Stimulated activated CD4-positive, alpha-beta T cell treated with anti-CD3 and anti-CD28 coated beads, Interleukin-1b, Interleukin-23, amount 100 ng/mL, for 4 hours (primary cell): ENCODE results near the gene LDLRAD4.
"Not testable (repeated sequence)": the region's sequence is repeated elsewhere in the genome, so short reads cannot be mapped to it uniquely, and the experiment has no call there.

Experiments used
- DNase-seq, 2 donors: peaks; one replicate each; pipeline ENCODE4 v3.0.0-alpha.2; 2020; ENCODE audit warnings: low read depth in 2 of 2

LDLRAD4 gene

DNA sequence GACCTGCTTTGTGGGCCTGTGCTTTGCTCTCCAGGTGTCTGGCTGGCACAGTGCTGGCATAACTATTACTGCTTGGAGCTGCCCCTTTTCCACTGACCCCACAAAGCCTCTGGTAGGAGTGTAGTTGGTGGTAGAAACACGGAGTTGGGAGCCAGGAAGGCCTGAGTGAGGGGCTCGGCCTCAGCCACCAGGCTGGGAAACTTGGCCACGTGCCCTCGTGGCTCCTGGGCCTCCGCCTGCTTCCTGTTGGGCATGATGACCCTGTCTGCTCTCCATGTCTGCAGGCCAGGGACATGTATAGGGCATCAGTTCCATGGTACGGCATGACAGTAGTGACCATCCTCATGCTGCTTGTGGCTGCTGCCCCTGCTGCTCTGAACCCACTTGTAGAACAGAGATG is 266.6 kb downstream of the LDLRAD4 start:
- no peak for DNase-seq

DNA sequence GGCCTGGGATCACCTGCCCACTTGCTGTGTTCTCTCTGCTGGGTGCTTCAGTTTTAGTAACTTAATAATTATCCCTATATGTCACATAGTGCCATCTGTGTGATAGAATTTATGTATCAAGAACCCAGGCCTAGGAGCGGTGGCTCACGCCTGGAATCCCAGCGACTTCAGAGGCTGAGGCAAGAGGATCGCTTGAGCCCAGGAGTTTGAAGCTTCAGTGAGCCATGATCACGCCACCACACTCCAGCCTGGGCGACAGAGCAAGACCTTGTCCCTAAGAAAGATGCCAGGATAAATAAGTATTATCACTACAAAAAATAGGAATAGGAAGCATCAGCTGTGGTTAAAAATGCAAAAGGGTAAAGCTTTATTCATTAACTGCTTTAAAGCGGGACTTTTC is 267.0 kb downstream of the LDLRAD4 start:
- no peak for DNase-seq

DNA sequence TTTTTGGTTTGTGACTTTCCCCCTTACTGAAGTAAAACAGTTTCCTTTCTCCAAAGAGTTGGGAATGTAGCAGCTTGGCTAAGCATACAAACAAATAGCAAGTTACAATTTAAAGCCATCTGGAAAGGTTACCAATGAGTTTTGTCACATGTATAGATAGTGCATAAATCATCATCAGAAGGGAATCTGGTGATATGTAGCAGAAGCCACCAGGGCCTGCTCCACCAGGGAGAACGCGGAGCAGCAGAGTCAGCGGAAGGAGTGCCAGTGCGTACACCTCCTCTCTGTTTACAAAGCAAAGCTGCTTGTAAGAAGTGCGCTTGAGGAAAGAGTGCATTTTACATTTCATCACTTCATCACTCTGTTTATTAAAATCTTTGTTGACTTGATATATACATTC is 267.7 kb downstream of the LDLRAD4 start:
- no peak for DNase-seq

DNA sequence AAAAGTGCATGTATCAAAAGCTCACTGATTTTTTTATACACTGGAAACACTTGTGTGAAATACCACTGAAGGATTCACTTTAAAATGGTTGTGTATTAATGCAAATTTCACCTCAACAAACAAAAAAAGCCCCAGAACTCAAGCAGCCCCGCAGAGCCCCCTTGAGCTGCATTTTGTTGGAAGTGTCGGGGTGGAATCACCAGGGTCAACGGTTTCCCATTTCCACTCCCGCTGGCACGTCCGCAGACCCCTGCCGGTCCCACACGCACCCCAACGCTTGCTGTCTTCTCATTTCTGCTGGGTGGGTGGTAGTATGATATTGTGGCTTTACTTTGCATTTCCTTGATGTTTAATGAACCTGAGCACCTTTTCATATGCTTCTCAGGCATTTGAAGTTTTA is 268.1 kb downstream of the LDLRAD4 start:
- DNase-seq: no peak

DNA sequence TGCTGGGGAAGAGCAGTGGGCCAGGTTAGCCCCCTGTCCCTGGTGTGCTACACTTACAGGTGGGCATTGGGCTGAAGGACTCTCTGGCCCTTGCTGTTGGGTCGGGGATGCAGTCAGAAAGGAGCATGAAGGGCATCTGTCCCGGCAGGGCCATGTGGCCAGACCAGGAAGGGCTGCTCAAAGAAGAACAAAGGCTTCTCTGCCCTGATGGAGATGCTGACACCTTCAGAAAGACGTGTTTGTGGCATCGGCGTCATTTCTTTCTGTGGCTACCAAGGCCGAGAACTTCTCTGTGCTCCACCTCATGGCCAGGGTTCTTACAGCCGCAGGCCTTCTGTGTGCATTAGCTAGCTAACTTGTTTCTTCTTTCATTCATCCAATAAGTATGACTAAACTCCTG is 268.7 kb downstream of the LDLRAD4 start:
- DNase-seq: no peak

DNA sequence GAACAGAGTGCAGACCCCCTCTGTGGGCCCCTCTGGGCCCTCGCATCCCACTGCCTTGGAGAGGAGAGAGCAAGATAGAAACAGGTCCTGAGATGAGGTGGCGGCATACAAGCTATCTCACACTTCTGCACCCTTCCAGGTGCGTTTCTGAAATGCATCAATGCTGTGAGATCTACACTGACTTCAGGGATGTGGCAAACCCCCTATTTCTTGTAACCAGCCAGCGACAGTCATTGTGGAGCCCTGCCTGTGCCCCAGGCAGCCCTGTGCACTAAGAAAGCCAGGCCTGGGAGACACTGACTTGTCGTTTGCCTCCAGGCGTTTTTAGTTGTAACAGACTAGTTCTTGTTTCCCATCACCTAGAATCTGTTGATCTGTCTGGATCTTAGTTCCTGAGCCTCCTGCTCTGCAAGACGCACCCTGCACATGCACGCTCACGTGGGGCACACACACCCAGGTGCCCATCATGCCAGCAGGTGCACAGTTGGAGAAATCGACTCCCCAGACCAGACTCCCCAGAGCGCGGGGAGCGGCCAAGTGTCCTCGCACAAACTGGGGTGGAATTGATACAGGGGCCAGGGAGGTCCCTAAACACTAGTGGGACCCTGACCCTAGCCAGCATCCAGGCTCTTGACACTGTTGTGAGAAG is 269.8 kb downstream of the LDLRAD4 start:
- DNase-seq: no peak

DNA sequence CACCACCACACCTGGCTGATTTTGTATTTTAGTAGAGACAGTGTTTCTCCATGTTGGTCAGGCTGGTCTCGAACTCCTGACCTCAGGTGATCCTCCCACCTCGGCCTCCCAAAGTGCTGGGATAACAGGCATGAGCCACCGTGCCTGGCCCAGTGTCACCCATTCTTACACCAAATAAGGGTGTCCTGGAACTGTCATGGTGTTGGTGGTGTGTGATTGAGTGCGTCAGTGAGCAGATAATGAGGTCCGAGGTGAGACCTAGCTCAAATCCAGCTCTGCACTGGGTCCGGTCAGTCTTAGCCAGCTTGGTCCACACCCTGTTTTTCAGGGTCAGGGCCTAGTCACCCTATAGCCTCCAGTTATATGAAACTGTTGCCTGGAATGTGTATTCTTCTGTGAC is 270.7 kb downstream of the LDLRAD4 start:
- DNase-seq: not testable (repeated sequence)

DNA sequence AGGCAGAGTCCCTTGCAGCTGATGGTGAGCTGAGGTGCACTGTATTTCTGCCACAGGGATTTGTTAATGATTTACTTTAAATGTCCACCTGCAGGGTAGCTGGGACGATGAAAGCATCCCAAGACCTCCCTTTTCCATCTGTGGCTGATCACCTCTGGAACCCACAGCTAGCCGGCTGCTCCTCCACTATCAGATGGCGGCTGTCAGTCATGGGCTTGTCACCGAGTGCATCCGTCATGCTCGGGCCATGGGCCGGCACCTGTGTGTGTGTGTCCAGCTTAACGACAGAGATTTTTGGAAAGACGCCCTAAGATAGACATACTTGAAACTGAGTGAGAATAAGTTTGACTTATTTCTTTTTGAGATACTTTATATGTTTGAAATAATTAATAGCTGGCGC is 272.6 kb downstream of the LDLRAD4 start:
- no peak for DNase-seq

DNA sequence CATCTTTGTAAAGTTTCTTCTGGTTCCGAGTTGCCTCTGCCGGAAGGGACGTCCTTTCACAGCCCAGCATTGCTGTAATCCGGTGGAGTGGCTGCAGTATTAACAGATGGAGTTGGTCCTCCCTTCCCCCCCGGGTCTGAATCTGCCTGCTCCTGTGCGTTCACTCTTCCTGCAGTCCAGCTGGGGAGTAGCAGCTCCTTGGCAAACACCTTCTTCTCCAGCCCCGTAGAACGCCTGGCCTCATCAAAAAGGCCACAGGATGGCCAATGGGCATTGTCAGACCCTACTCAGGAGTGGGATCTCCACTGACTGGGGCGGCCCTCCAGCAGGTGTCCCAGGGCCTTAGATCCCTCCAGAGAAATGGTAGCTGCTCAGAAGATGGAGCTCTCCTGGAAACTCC is 273.8 kb downstream of the LDLRAD4 start:
- no peak for DNase-seq

DNA sequence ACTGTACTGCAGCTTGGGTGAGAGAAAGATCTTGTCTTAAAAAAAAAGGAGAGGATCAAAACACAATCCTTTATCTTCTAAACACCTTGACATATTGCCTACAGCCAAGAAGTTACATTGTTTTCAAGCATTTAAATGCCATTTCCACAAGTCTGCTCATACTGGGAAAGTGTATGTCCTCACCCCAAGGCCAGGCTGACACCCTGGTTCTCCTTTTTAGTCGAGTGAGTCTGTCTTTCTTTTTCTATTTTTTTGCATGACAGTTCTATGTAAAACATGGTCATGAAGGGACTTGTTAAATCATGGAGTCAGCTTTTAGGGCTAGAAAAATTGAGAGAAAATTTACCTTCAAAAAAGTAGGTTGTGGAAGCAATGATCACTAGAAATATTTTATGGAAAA is 274.5 kb downstream of the LDLRAD4 start:
- DNase-seq: no peak

DNA sequence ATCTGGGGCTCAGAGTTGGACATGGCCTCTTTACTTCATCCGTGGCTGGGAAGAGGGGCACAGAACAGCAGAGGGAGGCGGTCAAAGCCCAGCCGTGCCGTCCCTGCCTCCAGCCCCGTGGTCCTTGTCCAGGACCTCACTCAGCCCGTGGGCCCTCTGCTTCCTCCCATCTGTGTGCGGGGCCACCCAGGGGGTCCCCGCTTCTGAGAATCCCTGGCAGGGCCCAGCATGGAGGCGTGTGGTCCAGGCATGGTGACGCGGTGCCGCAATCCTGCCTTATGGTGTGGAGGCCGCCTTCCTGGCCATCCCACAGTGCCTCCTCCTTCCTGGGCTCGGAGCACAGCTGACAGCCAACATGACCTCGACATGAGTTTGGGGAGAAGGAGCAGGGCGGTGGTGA is 275.2 kb downstream of the LDLRAD4 start:
- DNase-seq: no peak

DNA sequence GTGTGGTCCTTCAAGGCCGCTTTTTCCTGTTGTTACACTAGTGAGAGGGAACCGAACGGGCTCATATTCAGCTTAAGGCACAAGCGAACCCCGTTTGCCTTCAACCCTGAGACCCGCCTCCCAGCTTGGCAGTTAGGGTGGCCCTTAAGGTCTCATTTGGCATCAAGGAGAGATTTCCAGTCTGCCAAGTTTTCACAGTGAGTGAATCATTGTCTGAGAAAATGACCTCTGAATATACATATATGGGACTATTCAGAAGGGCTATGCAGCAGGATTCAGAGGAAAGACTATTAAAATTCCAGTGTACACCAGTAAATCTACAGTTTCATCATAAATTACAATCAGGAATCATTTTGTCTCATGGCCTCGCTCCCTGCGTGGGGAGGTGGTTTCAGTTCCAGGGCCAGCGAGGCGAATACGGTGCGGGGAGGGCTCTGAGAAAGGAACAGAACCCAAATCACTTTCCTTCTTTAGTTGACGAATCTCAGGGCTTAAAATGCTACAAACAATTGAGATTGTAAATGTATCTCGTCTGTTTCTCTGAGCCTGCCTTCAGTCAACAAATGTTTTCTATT is 276.4 kb downstream of the LDLRAD4 start:
- no peak for DNase-seq

DNA sequence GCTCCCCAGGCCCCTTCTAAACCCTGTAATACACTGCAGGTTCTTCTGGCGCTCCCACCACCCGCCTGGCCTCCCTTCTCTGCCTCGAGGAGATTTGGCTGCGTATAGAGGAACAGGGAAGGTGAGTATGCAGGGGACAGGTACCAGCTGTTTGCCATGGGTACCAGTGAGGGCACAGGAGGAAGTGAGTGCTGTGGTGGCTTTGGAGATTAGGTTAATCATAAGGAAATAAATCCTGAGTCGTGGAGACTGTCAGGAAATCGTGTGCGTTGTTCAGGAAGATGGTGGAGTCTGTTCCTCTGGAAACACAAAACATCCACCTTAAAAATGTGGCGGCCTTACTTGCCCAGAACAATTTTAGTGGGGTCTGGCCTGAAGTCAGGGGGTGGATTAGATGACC is 277.4 kb downstream of the LDLRAD4 start:
- DNase-seq: no peak

DNA sequence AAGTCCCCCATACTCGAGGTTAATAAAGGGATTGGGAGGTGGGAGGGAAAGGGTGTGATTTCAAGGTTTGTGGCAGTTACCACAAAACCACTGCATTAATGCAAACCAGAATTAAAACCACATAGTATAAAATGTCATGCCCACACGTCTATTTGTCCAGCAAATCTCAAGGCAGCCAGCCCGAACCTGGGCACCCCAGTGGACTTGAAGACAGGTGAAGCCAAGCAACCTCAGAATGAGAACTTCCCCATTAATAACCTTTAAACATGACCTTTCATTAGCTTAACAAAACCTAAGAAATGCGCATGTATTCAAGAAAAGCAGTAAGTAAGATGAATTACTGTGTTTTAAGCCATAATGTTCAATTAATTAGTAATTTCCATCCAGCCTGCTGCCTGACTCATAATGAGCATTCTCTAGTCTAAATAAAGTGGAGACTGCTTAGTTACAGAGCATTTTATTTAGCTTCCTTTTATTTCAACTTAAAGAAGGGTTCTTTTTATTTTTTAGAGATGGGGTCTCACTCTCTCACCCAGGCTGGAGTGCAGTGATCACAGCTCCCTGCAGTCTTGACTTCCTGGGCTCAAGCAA is 278.2 kb downstream of the LDLRAD4 start:
- DNase-seq: no peak

DNA sequence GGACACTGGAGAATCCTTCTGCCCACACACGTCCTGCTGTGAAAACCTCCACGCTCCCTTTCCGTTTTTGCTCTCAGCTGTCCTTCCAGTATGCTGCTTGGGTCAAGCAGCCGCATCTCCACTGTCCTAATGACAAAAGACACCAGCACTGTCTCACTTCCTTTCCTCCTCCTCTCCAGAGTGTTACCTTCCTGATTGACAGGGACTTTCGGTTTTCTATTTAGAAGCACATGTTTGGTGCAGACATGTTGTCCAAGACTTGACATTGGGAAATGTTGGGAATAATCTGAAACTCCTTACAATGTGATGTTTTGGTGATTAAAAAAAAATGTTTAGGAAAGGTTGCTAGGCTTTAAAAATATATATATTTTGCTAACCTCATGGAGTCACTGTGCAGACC is 281.2 kb downstream of the LDLRAD4 start:
- no peak for DNase-seq

DNA sequence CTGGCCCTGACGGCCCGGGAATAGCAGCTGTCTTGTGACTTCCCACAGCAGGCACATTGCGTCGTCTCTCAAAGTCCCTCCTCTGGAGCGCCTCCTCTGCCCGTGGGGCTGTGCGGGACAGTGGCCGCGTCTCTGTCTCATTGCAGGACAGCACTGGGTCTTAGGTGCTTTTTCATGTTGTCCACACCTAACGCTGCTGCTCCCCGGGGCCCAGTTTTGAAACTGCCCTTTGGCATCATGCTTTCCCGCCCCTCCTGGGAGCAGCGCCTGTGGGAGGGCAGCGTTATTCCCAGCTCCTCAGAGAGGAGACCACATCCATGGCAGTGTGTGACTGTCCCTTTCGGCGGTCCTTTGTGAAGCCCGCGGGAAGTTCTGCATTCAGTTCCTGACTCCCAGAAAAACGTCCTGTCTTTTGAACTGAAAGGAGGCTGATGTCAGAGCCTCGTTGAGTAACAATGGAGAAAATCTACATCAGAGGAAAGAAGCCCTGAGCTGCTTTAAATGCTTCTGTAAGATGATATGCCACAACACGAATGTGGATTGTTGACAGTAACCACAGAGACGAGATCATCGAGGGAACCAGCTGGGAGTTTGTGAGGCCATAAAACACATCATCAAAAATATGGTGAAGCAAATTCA is 281.8 kb downstream of the LDLRAD4 start:
- DNase-seq: no peak

DNA sequence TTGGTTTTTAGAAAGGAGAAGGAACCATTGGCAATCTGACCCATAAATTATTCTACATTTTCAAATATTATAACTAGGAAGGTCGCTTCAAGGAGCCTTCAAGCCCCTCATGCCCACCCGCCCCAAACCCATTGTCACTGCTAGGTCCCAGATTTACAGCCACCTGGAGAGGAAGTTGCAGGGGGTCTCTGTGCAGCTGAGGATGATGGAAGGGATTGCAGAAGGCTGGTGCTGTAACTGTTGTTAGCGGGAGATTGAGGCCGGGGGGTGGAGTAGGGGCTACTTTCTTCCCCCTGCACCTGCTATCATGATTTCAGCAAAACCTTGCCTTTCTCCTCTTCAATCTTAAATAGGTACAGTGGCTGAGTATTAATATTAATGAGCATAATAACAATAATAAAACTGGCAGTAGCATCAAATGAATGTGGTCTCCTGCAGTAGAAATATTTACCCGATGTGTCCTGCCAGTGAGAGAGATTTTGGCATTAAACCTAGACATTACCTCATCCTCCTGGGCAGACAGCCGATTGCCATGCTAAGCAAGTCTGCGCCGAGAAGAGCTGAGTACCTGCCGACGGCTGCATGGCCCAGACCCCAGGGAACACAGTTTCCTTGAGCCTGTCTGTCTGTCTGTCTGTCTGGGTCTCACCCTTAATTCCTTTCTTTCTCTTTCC is 282.4 kb downstream of the LDLRAD4 start:
- no peak for DNase-seq

DNA sequence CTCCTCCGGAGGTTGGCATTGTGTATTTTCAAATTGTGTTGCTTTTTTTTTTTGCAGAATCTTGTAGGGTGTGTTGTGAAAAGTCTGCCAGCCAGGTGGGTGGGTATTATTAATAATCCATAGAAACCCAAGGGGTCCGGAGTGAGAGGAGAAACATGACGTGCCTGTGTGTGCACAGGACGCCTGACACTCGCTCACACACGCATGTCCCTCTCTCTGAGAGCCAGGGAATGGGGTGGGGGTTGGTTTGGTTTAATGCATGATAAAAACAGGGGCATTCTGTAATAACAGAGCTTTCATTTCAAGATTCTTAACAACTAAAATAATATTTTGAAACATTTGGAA is 283.0 kb downstream of the LDLRAD4 start:
- no peak for DNase-seq

DNA sequence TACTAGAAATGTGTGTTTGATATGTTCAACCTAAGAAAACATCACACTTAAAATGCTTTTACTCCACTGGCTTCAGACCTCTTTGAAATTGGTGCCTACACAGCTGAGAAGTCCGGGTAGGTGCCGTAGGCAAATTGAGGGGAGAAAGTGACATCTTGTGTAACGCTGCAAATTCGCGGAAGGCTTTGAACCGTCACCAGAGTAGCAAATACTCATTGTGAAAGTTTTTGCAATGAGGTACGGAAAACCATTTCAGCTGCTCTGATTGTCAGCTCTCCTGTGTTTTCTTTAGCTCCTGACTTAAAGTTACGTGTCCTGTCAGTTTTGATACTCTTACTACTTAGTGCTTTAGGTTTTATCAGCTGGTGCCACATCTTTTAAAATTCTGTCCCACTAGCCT is 283.3 kb downstream of the LDLRAD4 start:
- DNase-seq: peak; percentile 3 to 11

DNA sequence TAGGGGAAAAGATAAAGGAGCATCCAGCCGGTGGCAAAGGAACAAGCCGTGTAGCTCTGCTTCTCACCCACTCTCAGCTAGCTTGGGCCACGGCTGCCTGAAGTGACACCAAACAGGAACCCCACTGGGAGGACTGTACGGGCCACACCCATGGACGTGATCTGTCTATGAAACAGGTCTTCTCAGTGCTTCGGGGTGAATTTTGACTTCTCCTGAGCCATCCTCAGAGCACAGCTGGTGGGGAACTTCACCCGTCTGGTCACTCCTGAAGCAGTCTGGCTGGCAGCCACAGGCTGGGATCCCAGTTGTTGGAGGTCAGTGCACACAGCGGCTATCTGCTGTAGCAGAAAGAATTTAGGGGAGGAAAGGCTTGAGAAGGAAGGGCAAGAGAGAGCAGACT is 284.0 kb downstream of the LDLRAD4 start:
- no peak for DNase-seq

DNA sequence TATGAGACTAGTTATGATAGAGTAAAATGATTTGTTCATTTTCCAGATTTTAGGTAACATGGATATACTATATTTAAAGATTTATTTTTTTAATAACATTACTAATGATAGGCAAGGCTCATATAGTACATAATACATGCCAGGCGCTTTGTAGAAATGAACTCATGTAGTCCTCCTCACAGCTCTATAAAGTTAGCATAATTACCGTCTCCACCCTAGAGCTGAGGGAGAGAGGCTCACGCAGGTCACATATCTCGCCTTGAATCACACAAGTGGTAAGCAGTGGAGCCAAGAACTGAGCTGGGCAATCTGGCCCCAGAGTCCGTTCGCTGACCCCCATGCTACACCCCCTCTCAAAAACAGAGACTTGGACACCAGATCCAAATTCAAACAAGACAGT is 285.3 kb downstream of the LDLRAD4 start:
- no peak for DNase-seq

DNA sequence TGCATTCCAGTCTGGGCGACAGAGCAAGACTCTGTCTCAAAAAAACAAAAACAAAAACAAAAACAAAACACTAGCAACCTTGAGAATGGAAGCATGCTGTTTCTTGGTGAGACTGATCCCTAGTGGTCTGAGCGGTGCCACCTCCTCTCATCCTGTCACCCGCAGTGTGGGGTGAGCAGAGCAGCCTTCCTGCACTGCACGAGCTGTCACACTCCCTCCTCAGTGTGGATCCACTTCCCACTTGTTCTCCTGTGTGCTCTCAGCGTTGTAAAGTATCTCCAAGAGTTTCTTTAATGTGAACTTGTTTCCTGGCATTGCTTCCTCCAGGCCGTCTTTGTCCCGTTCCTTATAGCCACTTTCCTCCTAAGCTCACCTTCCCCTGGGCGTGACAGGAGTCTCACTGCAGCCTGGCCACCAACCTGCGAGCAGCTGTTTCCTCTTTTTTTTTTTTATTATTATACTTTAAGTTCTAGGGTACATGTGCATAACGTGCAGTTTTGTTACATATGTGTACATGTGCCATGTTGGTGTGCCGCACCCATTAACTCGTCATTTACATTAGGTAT is 287.3 kb downstream of the LDLRAD4 start:
- no peak for DNase-seq
